Measurements from ENCODE around the gene GALNT7. TPM values are rescaled to one million over a fixed set of nuclear protein-coding genes. Genes with fewer than 3 reads are reported as not detected.

Gene GALNT7
- total RNA-seq, 1 donor from 2014 or later = 36.2 TPM

- Mint-ChIP-seq H3K36me3 (ENCODE audit: low read depth) (no peaks in the 10 kb centered on the region), H3K4me1 (peaks cover 17% of the 10 kb centered on the region), H3K4me3 (no peak overlapping the region), H3K27me3 (ENCODE audit: low read depth) (no peaks in the 10 kb centered on the region), H3K27ac (ENCODE audit: unreplicated experiment) (no peak overlapping the region), H3K9me3 (no peaks in the 10 kb centered on the region)
- DNase-seq (ENCODE audit: low read depth, low spot score) = no peak
- no peak for TF ChIP-seq CTCF (conservative IDR thresholded peaks at IDR 0.05)
Measured at GRCh38 chr4:173195109-173195508, 26.5 kb downstream of the GALNT7 start.

GRCh38 chr4:173199553-173199952 is 30.9 kb downstream of the GALNT7 start:
- Mint-ChIP-seq H3K27me3 (ENCODE audit: low read depth) (no peaks in the 10 kb centered on the region), H3K9me3 (peaks cover 2% of the 10 kb centered on the region), H3K4me3 (no peak overlapping the region), H3K36me3 (ENCODE audit: low read depth) (peaks cover 12% of the 10 kb centered on the region), H3K4me1 (no peaks in the 10 kb centered on the region), H3K27ac (ENCODE audit: unreplicated experiment) (no peak overlapping the region)
- no peak for DNase-seq (ENCODE audit: low read depth, low spot score)
- TF ChIP-seq CTCF (conservative IDR thresholded peaks at IDR 0.05) = no peak

GRCh38 chr4:173200103-173200884 is 31.7 kb downstream of the GALNT7 start:
- TF ChIP-seq CTCF (conservative IDR thresholded peaks at IDR 0.05) = no peak
- DNase-seq (ENCODE audit: low read depth, low spot score) = no peak
- Mint-ChIP-seq H3K36me3 (ENCODE audit: low read depth) (peaks cover 13% of the 10 kb centered on the region), H3K9me3 (peaks cover 2% of the 10 kb centered on the region), H3K4me1 (no peaks in the 10 kb centered on the region), H3K27me3 (ENCODE audit: low read depth) (no peaks in the 10 kb centered on the region), H3K27ac (ENCODE audit: unreplicated experiment) (no peak overlapping the region), H3K4me3 (no peak overlapping the region)

GRCh38 chr4:173202395-173202794 is 33.8 kb downstream of the GALNT7 start:
- Mint-ChIP-seq H3K27me3 (ENCODE audit: low read depth) (no peaks in the 10 kb centered on the region), H3K36me3 (ENCODE audit: low read depth) (peaks cover 17% of the 10 kb centered on the region), H3K27ac (ENCODE audit: unreplicated experiment) (no peak overlapping the region), H3K4me1 (no peaks in the 10 kb centered on the region), H3K4me3 (no peak overlapping the region), H3K9me3 (peaks cover 2% of the 10 kb centered on the region)
- no peak for DNase-seq (ENCODE audit: low read depth, low spot score)
- TF ChIP-seq CTCF (conservative IDR thresholded peaks at IDR 0.05) = no peak

GRCh38 chr4:173205656-173206055 is 37.0 kb downstream of the GALNT7 start:
- Mint-ChIP-seq H3K36me3 (ENCODE audit: low read depth) (peaks cover 24% of the 10 kb centered on the region), H3K27me3 (ENCODE audit: low read depth) (no peaks in the 10 kb centered on the region), H3K4me1 (peaks cover 4% of the 10 kb centered on the region), H3K4me3 (no peak overlapping the region), H3K9me3 (peaks cover 2% of the 10 kb centered on the region), H3K27ac (ENCODE audit: unreplicated experiment) (no peak overlapping the region)
- TF ChIP-seq CTCF (conservative IDR thresholded peaks at IDR 0.05) = no peak
- no peak for DNase-seq (ENCODE audit: low read depth, low spot score)
